Measurements from ENCODE around the gene COL1A2. TPM values are rescaled to one million over a fixed set of nuclear protein-coding genes. Genes with fewer than 3 reads are reported as not detected.

The COL1A2 gene
- total RNA-seq, 1 donor, result 11,912 TPM

- TF ChIP-seq, protein P1, sequence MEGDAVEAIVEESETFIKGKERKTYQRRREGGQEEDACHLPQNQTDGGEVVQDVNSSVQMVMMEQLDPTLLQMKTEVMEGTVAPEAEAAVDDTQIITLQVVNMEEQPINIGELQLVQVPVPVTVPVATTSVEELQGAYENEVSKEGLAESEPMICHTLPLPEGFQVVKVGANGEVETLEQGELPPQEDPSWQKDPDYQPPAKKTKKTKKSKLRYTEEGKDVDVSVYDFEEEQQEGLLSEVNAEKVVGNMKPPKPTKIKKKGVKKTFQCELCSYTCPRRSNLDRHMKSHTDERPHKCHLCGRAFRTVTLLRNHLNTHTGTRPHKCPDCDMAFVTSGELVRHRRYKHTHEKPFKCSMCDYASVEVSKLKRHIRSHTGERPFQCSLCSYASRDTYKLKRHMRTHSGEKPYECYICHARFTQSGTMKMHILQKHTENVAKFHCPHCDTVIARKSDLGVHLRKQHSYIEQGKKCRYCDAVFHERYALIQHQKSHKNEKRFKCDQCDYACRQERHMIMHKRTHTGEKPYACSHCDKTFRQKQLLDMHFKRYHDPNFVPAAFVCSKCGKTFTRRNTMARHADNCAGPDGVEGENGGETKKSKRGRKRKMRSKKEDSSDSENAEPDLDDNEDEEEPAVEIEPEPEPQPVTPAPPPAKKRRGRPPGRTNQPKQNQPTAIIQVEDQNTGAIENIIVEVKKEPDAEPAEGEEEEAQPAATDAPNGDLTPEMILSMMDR (IDR thresholded peaks at IDR 0.05; ENCODE audit: extremely low read depth, low read depth, low read length), result no peak
- Histone ChIP-seq H3K4me2 (ENCODE audit: insufficient read depth, low read length) (peak overlapping the region; percentile 52), H3K27ac (ENCODE audit: low read depth, low read length) (peak overlapping the region; percentile 3), H3K4me1 (ENCODE audit: insufficient read depth, low read length) (peaks cover 13% of the 10 kb centered on the region), H2AFZ (ENCODE audit: low read length) (no peak overlapping the region), H3K36me3 (ENCODE audit: insufficient read depth, low read length) (no peaks in the 10 kb centered on the region), H3K4me3 (ENCODE audit: insufficient read depth, low read length) (no peak overlapping the region), H3K79me2 (ENCODE audit: insufficient read depth, low read length) (no peaks in the 10 kb centered on the region), H4K20me1 (ENCODE audit: insufficient read depth, low read length) (no peaks in the 10 kb centered on the region), H3K27me3 (ENCODE audit: insufficient read depth, low read length) (peaks cover 14% of the 10 kb centered on the region), H3K9me3 (ENCODE audit: low read depth, low read length) (no peaks in the 10 kb centered on the region)
- no peak for DNase-seq (ENCODE audit: insufficient read length, low spot score, missing footprints)
These were observed 45.2 kb downstream of the COL1A2 start for GRCh38 chr7:94439893-94440381.

- Histone ChIP-seq H3K9me3 (ENCODE audit: low read depth, low read length) (no peaks in the 10 kb centered on the region), H3K79me2 (ENCODE audit: insufficient read depth, low read length) (no peaks in the 10 kb centered on the region), H3K27me3 (ENCODE audit: insufficient read depth, low read length) (peaks cover 18% of the 10 kb centered on the region), H3K4me2 (ENCODE audit: insufficient read depth, low read length) (peak overlapping the region; percentile 52), H3K4me1 (ENCODE audit: insufficient read depth, low read length) (peaks cover 13% of the 10 kb centered on the region), H4K20me1 (ENCODE audit: insufficient read depth, low read length) (no peaks in the 10 kb centered on the region), H3K27ac (ENCODE audit: low read depth, low read length) (peak overlapping the region; percentile 3), H3K36me3 (ENCODE audit: insufficient read depth, low read length) (no peaks in the 10 kb centered on the region), H3K4me3 (ENCODE audit: insufficient read depth, low read length) (no peak overlapping the region), H2AFZ (ENCODE audit: low read length) (no peak overlapping the region)
- TF ChIP-seq, protein P1 (IDR thresholded peaks at IDR 0.05; ENCODE audit: extremely low read depth, low read depth, low read length), result no peak
- DNase-seq (ENCODE audit: insufficient read length, low spot score, missing footprints), result no peak
These were observed 45.9 kb downstream of the COL1A2 start for GRCh38 chr7:94440451-94441039.

DNA sequence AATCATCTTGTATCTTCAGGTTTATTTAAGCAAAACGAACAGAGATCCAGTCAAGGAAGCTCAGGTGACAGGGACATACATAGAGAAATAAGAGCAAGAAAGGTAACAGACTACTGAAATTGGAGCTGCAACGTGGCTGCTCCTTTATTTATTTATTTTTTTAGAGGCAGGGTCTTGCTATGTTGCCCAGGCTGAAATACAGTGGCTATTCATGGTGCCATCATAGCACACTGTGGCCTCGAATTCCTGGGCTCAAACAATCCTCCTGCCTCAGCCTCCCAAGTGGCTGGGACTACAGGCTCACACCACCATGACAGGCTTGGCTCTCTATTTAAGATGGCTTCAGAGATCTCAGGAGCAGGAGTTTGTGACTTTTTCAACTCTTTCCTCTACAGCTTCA is 46.4 kb downstream of the COL1A2 start:
- H2AFZ ChIP-seq (ENCODE audit: low read length), result no peak overlapping the region
- H3K4me3 ChIP-seq (ENCODE audit: insufficient read depth, low read length), result no peak overlapping the region
- no peaks in the 10 kb centered on the region for H3K79me2 ChIP-seq (ENCODE audit: insufficient read depth, low read length)
- H3K4me2 ChIP-seq (ENCODE audit: insufficient read depth, low read length), result no peak overlapping the region
- peaks cover 13% of the 10 kb centered on the region for H3K4me1 ChIP-seq (ENCODE audit: insufficient read depth, low read length)
- no peaks in the 10 kb centered on the region for H3K9me3 ChIP-seq (ENCODE audit: low read depth, low read length)
- no peaks in the 10 kb centered on the region for H3K36me3 ChIP-seq (ENCODE audit: insufficient read depth, low read length)
- H4K20me1 ChIP-seq (ENCODE audit: insufficient read depth, low read length), result no peaks in the 10 kb centered on the region
- peaks cover 18% of the 10 kb centered on the region for H3K27me3 ChIP-seq (ENCODE audit: insufficient read depth, low read length)
- no peak overlapping the region for H3K27ac ChIP-seq (ENCODE audit: low read depth, low read length)
- TF ChIP-seq, protein P1 (IDR thresholded peaks at IDR 0.05; ENCODE audit: extremely low read depth, low read depth, low read length), result no peak
- DNase-seq (ENCODE audit: insufficient read length, low spot score, missing footprints), result no peak

DNA sequence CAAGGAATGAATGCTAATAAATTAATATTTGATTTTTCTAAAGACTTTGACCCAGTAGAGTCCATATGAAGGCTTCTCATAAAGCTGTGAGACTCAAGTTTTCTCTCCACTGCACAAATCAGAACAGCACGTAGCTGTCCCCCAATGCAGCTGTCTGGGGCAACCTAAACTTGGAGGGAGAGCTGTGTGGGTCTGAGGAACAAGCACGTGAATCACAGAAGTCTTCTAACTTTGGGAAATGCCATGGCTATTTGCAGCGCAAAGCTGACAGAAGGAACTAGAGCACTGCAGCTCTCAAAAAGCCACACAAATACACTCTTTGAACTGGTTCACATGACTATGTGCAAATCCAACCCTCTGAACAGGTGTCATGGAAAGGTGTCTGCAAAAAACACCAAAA is 47.9 kb downstream of the COL1A2 start:
- Histone ChIP-seq H4K20me1 (ENCODE audit: insufficient read depth, low read length) (no peaks in the 10 kb centered on the region), H3K27ac (ENCODE audit: low read depth, low read length) (no peak overlapping the region), H3K4me3 (ENCODE audit: insufficient read depth, low read length) (no peak overlapping the region), H2AFZ (ENCODE audit: low read length) (no peak overlapping the region), H3K36me3 (ENCODE audit: insufficient read depth, low read length) (no peaks in the 10 kb centered on the region), H3K4me1 (ENCODE audit: insufficient read depth, low read length) (peaks cover 13% of the 10 kb centered on the region), H3K9me3 (ENCODE audit: low read depth, low read length) (no peaks in the 10 kb centered on the region), H3K79me2 (ENCODE audit: insufficient read depth, low read length) (no peaks in the 10 kb centered on the region), H3K4me2 (ENCODE audit: insufficient read depth, low read length) (no peak overlapping the region), H3K27me3 (ENCODE audit: insufficient read depth, low read length) (peaks cover 18% of the 10 kb centered on the region)
- DNase-seq (ENCODE audit: insufficient read length, low spot score, missing footprints), result no peak
- TF ChIP-seq, protein P1 (IDR thresholded peaks at IDR 0.05; ENCODE audit: extremely low read depth, low read depth, low read length), result no peak
